Aorta (tissue), 5 donors: ENCODE data around the gene P2RX5. TPM values are rescaled to one million over a fixed set of nuclear protein-coding genes. Genes with fewer than 3 reads are reported as not detected.
"Not testable (repeated sequence)": the region's sequence is repeated elsewhere in the genome, so short reads cannot be mapped to it uniquely, and the experiment has no call there.

Experiments used
- ATAC-seq: fragments of 200-7000 bp; cut with Tn5 transposase; one replicate; pipeline ENCODE4 v1.9.1; 2022; ENCODE audit warnings: moderate library complexity; ENCODE audit not compliant: low FRiP score
- DNase-seq, 2 donors: peaks; one replicate each; pipeline ENCODE4 v3.0.0-alpha.2; 2020
- H3K27ac ChIP-seq, 2 donors: one replicate each; pipeline ENCODE4 v1.5.1; 2013; ENCODE audit warnings: low read length in 2 of 2, mild to moderate bottlenecking in 2 of 2, moderate library complexity in 2 of 2, control low read depth in 1 of 2, inconsistent platforms in 1 of 2, low read depth in 1 of 2
- H3K27me3 ChIP-seq, 2 donors: one replicate each; pipeline ENCODE4 v1.6.1; 2013; ENCODE audit warnings: control low read depth in 1 of 2, low read length in 1 of 2, mild to moderate bottlenecking in 1 of 2, moderate library complexity in 1 of 2; ENCODE audit not compliant: insufficient read depth in 2 of 2, control insufficient read depth in 1 of 2
- H3K36me3 ChIP-seq, 2 donors: one replicate each; pipeline ENCODE4 v1.6.1; 2013; ENCODE audit warnings: control low read depth in 1 of 2, low read length in 1 of 2, mild to moderate bottlenecking in 1 of 2; ENCODE audit not compliant: insufficient read depth in 2 of 2, control insufficient read depth in 1 of 2
- H3K4me1 ChIP-seq, 2 donors: one replicate each; pipeline ENCODE4 v1.6.1; 2013; ENCODE audit warnings: low read length in 2 of 2, control low read depth in 1 of 2, mild to moderate bottlenecking in 1 of 2, moderate library complexity in 1 of 2; ENCODE audit not compliant: insufficient read depth in 2 of 2, control insufficient read depth in 1 of 2
- H3K4me3 ChIP-seq, 2 donors: one replicate each; pipeline ENCODE4 v1.5.1; 2013; ENCODE audit warnings: low read length in 2 of 2, control low read depth in 1 of 2, mild to moderate bottlenecking in 1 of 2
- H3K9me3 ChIP-seq: one replicate; pipeline ENCODE4 v1.6.1; 2013; ENCODE audit warnings: mild to moderate bottlenecking, low read length; ENCODE audit not compliant: control insufficient read depth
- WGBS, 2 donors: extraction: QIAGEN DNeasy Blood & Tissue Kit; methylation state at CpG; one replicate each; pipeline ENCODE4 v1.1.7; 2013; 5-methylcytosine and 5-hydroxymethylcytosine counted together
- intact Hi-C, 2 donors: fragments of 100-400 bp; cut with DNase I; formaldehyde crosslinking; loops; one replicate each; pipeline versions ENCODE4 v1.14.2 to v1.15.0; 2022
- polyA plus RNA-seq, 2 donors: library from polyadenylated mRNA; stranded (reverse); fragments of 200-250 nt; gene quantifications; one replicate each; pipeline ENCODE4 v1.2.3, GENCODE V29; 2013
- total RNA-seq, 2 donors: library from RNA; stranded (reverse); fragmentation: NEBNext Ultra II Directional; extraction: Animal tissue kit (Norgen Biotek cat#: 25700); gene quantifications; one replicate each; pipeline ENCODE4 v1.2.1, GENCODE V29; 2021
- donor health status: healthy with polysubstance abuse.
- donor health status: Bipolar disorder and iron deficiency.
- donor health status: DM: no; HTN: no; CAD: no.
- donor health status: DM: no; HTN: no; CAD: no.
- donor health status: DM: yes; HTN: yes; CAD: no.

Gene P2RX5
- total and polyA plus RNA-seq, 4 donors, result 0.61 to 4.9 (median 1.2) TPM

GRCh38 chr17:3732210-3732621 is 36.3 kb upstream of the P2RX5 start:
- DNase-seq (no peak), ATAC-seq (peak; percentile 15)
- no peaks in the 10 kb centered on the region for H3K9me3 ChIP-seq
- no peaks in the 10 kb centered on the region for H3K36me3 ChIP-seq
- H3K4me3 ChIP-seq, result no peak overlapping the region
- no peaks in the 10 kb centered on the region for H3K4me1 ChIP-seq
- 43 to 50% methylated on average over 9 of the region's 9 CpGs for WGBS, 2 donors
- intact Hi-C loops, result loop anchor here in 1 of 2 donors (10.0 kb wide), 1 partner anchor 113 kb away; the partner anchor contains the start of gene NCBP3
- no peaks in the 10 kb centered on the region for H3K27me3 ChIP-seq
- no peak overlapping the region for H3K27ac ChIP-seq

- no peak overlapping the region for H3K27ac ChIP-seq
- no peaks in the 10 kb centered on the region for H3K27me3 ChIP-seq
- intact Hi-C loops, result loop anchor here in 1 of 2 donors (10.0 kb wide), 1 partner anchor 114 kb away; the partner anchor contains the start of gene NCBP3
- DNase-seq, result no peak
- ATAC-seq, result no peak
- no peaks in the 10 kb centered on the region for H3K4me1 ChIP-seq
- no peaks in the 10 kb centered on the region for H3K36me3 ChIP-seq
- 18 to 24% methylated on average over 9 of the region's 9 CpGs for WGBS, 2 donors
- H3K4me3 ChIP-seq, result no peak overlapping the region
- H3K9me3 ChIP-seq, result no peaks in the 10 kb centered on the region
Measured at GRCh38 chr17:3730881-3731429, 35.0 kb upstream of the P2RX5 start.

GRCh38 chr17:3729881-3730280 is 33.9 kb upstream of the P2RX5 start:
- Histone ChIP-seq H3K4me3 (no peak overlapping the region), H3K27me3 (no peaks in the 10 kb centered on the region), H3K4me1 (no peaks in the 10 kb centered on the region), H3K36me3 (no peaks in the 10 kb centered on the region), H3K27ac (no peak overlapping the region), H3K9me3 (no peaks in the 10 kb centered on the region)
- intact Hi-C loops, result loop anchor here in 1 of 2 donors (10.0 kb wide), 1 partner anchor 115 kb away; the partner anchor contains the start of gene NCBP3
- ATAC-seq (no peak), DNase-seq (peak in 1 of 2 donors; percentile 45)
- 86 to 96% methylated on average over 6 of the region's 6 CpGs for WGBS, 2 donors

GRCh38 chr17:3728099-3728498 is 32.1 kb upstream of the P2RX5 start:
- intact Hi-C loops, result not testable (repeated sequence)

GRCh38 chr17:3727041-3727440 is 31.1 kb upstream of the P2RX5 start:
- 31 to 68% methylated on average over 2 of the region's 2 CpGs for WGBS, 2 donors
- DNase-seq, result no peak
- no peak for ATAC-seq
- no peaks in the 10 kb centered on the region for H3K27me3 ChIP-seq
- intact Hi-C loops, result no loop called here
- H3K36me3 ChIP-seq, result no peaks in the 10 kb centered on the region
- H3K27ac ChIP-seq, result no peak overlapping the region
- no peak overlapping the region for H3K4me3 ChIP-seq
- no peaks in the 10 kb centered on the region for H3K4me1 ChIP-seq
- no peaks in the 10 kb centered on the region for H3K9me3 ChIP-seq

More at GRCh38 chr17:3728099-3728498, 32.1 kb upstream of the P2RX5 start:
- H3K4me3 ChIP-seq, H3K27ac ChIP-seq, ATAC-seq, DNase-seq, H3K36me3 ChIP-seq, H3K4me1 ChIP-seq, H3K9me3 ChIP-seq, H3K27me3 ChIP-seq: not testable (repeated sequence)
- 97 to 98% methylated on average over 3 of the region's 3 CpGs for WGBS, 2 donors

GRCh38 chr17:3724378-3725077 is 28.6 kb upstream of the P2RX5 start:
- Histone ChIP-seq H3K36me3 (no peaks in the 10 kb centered on the region), H3K27me3 (no peaks in the 10 kb centered on the region), H3K4me3 (peak overlapping the region in 1 of 2 donors; percentile 45), H3K4me1 (no peaks in the 10 kb centered on the region), H3K9me3 (no peaks in the 10 kb centered on the region), H3K27ac (no peak overlapping the region)
- intact Hi-C loops, result loop anchor here in 1 of 2 donors (5.0 kb wide), 1 partner anchor 57 kb away; the partner anchor contains the start of genes EMC6 and TAX1BP3
- ATAC-seq (peak; percentile 9), DNase-seq (no peak)
- 12 to 16% methylated on average over 26 to 27 of the region's 27 CpGs for WGBS, 2 donors

- intact Hi-C loops, result loop anchor here in 1 of 2 donors (5.0 kb wide), 1 partner anchor 56 kb away; the partner anchor contains the start of genes EMC6 and TAX1BP3
- Histone ChIP-seq H3K36me3 (no peaks in the 10 kb centered on the region), H3K9me3 (no peaks in the 10 kb centered on the region), H3K4me3 (peak within 1 kb of the TSS; percentile 45 to 52), H3K27ac (peak within 1 kb of the TSS in 1 of 2 donors; percentile 28), H3K27me3 (no peaks in the 10 kb centered on the region), H3K4me1 (no peaks in the 10 kb centered on the region)
- ATAC-seq (peak; percentile 97), DNase-seq (peak; percentile 95 to 98)
- WGBS, 2 donors, result 0% methylated on average over 86 to 98 of the region's 98 CpGs
Measured at GRCh38 chr17:3723556-3724377, 27.8 kb upstream of the P2RX5 start, which contains the start of gene HASPIN. Gene HASPIN, plus strand, starts transcription at chr17:3723903. Its CDS starts 33 bp downstream, at chr17:3723936.

GRCh38 chr17:3723188-3723555 is 27.2 kb upstream of the P2RX5 start:
- peaks cover 0 to 2% of the 10 kb centered on the region in 2 donors for H3K36me3 ChIP-seq
- 1% methylated on average over 13 of the region's 13 CpGs for WGBS, 2 donors
- H3K9me3 ChIP-seq, result no peaks in the 10 kb centered on the region
- H3K4me1 ChIP-seq, result no peaks in the 10 kb centered on the region
- DNase-seq, result no peak
- ATAC-seq, result no peak
- H3K27ac ChIP-seq, result no peak overlapping the region
- no peaks in the 10 kb centered on the region for H3K27me3 ChIP-seq
- peak overlapping the region; percentile 45 to 52 for H3K4me3 ChIP-seq
- intact Hi-C loops, result loop anchor here in 1 of 2 donors (5.0 kb wide), 1 partner anchor 56 kb away; the partner anchor contains the start of genes EMC6 and TAX1BP3
